HG03521 (cell line): ENCODE data around the gene YWHAE.
"Not testable (repeated sequence)": the region's sequence is repeated elsewhere in the genome, so short reads cannot be mapped to it uniquely, and the experiment has no call there.

Experiments used
- ATAC-seq: cut with Tn5 transposase; IDR thresholded peaks from one replicate; pipeline ENCODE4 v1.9.1; 2021; ENCODE audit warnings: mild to moderate bottlenecking, moderate library complexity; ENCODE audit not compliant: unreplicated experiment

The YWHAE gene

DNA sequence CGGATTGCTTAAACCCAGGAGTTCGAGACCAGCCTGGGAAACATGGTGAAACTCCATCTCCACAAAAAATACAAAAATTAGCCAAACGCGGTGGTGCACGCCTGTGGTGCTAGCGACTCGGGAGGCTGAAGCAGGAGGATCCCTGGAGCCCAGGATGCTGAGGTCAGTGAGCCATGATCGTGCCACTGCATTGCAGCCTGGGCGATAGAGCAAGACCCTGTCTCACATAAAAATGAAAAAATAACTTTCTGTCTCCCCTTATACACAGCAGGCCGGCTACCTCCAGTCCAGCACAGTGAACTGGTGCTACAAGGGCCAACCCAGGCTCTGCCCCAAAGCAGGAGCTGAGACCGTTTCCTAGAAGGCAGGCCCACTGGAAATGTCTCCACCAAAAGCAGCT lies 59.7 kb downstream of the YWHAE start:
- ATAC-seq: no peak

DNA sequence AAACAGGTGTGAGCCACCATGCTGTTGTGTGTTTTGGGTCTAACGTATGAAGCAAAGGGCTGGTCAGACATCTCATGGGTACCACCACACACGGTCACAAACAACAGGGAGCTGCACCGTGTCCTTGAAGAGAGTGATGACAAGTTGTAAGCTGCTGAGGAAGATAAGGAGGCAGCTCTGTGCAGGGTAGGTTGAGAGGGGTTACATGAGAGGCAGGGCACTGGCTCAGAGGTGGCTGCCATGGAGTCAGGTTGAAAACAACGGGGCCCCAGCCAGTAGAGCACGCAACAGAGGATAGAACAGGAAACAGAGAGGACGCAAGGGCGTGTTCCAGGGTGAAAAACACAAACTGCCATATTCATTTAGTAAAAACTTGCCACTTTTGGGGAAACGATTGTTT lies 68.3 kb downstream of the YWHAE start:
- ATAC-seq: no peak

DNA sequence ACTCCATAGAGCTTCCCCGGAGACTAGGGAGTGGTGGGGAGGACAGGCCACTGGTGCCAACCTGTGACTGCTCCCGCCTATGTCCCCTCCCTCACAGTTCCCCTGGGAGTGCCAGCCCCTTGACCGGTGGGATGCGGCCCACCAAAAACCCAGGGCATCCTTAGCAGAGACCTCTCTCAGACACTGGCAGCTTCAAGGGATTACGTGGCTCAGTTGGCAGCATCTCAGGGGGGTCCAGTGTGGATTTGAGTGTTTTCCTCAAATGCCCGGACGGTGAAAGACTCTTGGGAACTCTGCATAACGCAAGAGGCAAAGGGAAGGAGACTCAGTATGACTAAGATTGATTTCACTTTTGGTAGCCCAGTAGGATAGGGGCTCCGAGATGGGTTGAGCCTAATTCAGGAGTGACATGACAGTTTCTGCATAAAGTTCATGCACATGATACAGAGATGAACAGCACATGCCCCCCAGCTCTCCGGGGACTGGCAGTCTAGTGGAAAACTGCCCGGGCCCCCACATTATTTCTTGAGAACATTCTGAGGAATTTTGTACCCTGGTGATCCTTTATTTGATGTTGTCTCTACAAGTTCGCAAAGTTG lies 70.2 kb downstream of the YWHAE start:
- no peak for ATAC-seq

DNA sequence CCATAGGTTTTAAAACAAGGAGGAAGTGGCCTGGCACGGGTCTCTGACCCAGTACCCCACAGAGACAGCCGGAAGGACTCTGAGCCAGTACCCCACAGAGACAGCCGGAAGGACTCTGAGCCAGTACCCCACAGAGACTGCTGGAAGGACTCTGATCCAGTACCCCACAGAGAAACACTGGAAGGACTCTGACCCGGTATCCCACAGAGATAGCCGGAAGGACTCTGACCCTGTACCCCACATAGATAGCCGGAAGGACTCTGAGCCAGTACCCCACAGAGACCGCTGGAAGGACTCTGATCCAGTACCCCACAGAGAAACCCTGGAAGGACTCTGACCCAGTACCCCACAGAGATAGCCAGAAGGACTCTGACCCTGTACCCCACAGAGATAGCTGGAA lies 71.6 kb downstream of the YWHAE start:
- no peak for ATAC-seq

DNA sequence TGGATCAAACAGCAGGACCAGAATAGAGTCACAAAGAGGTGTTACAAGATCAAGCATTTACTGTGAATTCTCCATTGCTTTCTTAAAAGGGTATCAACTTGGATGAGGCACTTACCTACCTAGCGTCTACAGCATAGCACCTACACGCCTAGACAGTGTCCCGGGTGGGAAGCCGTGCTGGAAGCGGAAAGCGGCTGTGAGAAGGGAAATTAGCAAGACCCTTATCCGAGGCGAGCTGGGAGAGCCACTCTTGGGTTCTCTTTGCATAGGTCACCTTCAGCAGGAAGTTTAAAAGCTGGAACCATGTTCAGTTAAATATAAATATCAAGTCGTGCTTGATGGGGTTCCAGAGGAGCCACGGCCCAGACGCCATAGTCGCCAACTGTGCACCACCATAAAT lies 74.3 kb downstream of the YWHAE start:
- ATAC-seq: no peak

DNA sequence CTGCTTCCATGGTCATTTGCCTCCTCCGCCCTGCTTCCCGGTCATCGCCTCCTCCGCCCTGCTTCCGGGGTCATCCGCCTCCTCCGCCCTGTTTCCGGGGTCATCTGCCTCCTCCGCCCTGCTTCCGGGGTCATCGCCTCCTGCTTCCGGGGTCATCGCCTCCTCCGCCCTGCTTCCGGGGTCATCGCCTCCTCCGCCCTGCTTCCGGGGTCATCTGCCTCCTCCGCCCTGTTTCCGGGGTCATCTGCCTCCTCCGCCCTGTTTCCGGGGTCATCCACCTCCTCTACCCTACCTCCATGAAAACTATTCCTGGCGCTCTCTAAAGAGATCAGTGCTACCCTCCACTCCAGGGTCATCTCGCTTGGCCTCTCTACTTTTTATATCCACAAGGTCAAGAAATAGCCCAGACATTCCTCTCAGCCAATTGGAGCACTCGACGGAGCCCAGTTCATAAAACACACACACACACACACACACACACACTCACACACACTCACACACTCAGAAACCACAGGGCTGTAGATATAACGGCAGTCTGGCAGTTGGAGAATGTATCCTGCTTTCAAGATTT lies 75.7 kb downstream of the YWHAE start:
- no peak for ATAC-seq

DNA sequence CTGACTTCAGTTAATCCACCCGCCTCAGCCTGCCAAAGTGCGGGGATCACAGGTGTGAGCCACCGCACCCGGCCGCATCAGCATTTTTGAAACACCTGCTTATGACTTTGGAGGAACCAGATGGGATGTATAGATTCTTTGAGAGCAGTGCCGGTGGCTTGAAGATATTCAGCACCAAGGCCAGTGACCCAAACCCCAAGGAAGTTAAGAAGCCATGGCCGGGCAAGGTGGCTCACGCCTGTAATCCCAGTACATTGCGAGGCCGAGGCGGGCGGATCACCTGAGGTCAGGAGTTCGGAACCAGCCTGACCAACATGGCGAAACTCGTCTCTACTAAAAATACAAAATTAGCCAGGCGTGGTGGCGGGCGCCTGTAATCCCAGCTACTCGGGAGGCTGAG lies 76.7 kb downstream of the YWHAE start:
- no peak for ATAC-seq

DNA sequence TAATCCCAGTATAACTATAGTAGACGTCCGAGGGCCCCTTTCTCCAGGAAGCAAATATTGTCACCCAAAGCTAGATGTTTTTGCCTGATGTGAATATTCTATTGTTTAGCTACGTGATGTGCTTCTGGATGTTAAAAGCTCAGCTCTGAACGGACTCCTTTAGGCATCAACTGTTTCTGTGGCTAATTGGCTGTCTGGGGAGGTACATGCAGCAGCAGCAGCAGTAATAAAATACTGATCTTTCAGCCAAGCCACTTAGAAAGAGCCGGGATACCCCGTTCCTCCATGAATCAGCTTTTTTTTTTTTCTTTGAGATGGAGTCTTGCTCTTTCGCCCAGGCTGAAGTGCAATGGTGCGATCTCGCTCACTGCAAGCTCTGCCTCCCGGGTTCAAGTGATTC lies 77.5 kb downstream of the YWHAE start:
- ATAC-seq: no peak

DNA sequence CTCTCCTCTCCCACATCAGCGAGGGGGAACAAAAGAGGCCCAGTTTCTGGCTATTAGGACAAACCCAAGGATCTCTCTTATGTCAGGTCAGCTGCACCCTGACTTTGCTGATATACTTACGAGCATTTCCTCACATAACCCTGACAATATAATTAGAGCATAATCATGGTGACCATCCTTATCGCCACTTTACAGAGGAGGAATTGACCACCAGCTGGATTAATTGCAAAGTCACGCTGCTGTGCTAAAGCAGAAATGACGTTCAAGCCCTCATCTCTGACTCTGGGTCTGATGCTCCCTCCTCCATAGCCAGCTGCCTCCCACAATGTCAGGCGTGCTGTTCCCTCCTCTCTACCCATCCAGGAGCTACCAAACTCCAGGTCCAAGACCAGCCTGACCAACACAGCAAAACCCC lies 78.0 kb downstream of the YWHAE start:
- no peak for ATAC-seq

DNA sequence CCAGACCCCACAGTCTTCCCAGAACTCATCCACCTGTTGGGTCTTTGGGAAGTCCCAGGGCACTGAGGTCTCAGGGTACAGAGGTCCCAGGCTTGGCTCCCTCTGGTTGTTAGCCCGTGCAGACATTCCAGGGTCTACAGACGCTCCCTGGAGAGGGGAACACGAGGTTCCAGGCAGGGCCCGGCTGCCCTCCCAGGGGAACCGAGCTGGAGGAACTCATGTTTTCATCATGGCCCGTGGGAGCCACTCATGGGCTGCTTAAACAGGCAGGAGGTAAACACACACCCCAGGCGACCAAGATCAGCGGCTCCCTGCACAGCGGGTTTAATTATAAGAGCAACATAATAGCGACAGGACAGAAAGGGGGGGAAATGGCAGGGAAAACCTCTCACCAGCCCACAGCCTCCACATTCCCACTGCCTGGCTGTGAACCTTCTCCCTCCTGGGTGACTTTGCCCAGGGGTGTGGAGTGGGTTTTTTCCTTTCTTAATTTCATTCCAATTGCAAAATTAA lies 84.1 kb downstream of the YWHAE start:
- no peak for ATAC-seq

DNA sequence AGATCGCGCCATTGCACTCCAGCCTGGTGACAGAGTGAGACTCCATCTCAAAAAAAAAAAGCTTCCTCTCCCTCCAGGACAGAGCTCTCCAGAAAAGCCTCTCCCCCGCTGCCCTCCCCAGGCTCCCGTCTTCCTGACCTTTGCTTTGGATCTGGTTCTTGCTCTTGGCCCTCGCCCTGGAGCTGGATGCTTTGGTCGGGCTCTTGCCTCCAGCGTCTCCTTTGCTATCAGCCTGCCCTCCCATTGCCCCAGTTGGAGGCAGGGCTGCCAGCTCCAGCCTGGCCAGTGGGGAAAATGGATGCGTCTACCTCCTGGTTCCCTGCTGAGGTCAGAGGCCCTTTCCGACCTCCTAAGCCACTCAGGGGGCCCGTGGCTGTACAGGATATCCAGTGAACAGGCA lies 84.6 kb downstream of the YWHAE start:
- ATAC-seq: no peak

DNA sequence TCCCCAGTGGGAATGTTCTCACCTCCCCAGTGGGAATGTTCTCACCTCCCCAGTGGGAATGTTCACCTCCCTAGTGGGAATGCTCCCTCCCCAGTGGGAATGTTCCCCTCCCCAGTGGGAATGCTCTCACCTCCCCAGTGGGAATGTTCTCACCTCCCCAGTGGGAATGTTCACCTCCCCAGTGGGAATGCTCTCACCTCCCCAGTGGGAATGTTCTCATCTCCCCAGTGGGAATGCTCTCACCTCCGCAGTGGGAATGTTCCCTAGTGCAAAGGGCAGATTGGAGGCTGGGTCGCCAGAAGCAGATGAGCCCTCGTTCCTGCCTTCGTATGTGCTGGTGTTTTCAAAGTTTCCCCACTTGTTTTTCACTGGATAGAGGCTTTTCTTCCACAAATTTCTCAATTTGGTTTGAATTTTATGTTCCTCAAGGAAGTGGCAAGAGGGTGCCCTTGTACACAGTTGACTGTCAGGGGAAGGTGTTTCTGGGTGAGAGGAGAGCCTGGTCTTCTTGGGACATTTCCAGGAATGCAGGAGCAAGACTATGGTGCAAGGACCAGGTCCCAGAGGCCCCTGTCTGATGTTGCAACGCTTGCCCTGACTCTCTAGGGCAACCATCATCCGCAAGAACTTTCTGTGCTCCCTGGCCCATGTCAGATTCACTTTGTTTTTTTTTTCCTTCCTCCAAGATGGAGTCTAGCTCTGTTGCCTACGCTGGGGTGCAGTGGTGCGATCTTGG lies 86.6 kb downstream of the YWHAE start:
- ATAC-seq: no peak

DNA sequence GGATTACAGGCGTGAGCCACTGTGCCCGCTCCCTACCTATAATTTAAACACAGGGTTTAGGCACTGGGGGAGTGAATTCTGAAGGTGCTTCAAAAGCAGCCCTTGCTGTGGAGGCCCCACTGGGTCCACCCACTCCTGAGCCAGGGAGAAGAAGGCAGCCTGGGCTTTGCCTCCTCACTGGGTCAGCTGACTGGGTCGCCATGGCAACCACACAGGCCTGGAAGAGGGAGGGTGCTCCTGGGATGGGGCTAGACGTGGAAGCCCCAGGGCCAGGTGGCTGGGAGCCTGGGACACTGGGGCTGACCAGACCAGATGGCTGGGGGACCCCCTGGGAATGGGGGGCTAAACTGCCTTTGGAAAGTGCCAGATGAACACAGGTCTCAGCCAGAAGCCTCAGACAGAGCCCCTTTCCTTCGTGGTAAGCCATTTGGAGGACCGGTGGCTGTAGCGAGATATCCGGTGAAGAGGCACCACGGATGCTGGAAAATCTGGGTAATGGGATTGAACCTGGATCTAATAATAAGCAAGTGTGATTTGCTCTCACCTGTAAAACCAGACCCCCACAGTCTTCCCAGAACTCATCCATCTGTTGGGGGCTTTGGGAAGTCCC lies 87.7 kb downstream of the YWHAE start:
- no peak for ATAC-seq

DNA sequence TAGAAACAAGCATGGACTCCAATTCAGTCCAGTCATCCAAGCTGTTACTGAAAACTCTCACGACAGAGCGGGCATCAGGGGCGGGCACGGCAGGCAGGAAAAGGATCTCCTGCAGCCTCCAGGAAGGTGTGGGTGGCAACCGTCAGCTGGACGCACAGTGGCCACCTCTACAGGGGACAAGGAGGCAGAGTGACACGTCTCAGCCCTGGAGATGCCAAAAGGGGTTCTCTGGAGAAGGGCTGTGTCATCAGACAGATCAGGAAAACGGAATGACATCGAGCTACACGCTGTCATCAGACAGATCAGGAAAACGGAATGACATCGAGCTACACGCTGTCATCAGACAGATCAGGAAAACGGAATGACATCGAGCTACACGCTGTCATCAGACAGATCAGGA lies 92.2 kb downstream of the YWHAE start:
- not testable (repeated sequence) for ATAC-seq

DNA sequence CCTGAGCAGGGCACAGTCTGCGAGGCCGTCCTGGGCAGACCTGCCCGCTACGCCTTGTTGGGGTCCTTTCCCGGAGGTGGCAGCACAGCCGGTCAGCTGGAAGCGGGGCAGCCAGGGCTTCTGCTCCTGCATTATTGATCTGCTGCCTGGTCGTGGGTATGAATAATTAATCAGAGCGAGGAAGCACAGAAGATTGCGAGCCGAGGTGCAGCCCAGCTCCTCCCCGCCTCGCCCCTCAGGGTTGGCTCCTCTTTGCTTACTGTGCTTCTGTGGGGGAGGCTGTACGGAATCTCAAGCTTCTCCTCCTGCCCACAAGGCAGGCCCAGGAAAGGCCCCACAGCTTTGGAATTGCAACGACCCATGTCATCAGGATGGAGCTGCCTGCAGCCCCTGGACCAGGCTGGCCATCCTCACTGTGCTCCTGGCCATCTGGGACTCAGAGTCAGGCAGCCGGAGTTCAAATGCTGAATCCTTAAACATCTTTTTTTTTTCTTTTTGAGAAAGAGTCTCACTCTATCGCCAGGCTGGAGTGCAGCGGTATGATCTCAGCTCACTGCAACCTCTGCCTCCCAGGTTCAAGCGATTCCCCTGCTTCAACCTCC lies 95.0 kb downstream of the YWHAE start:
- ATAC-seq: no peak

DNA sequence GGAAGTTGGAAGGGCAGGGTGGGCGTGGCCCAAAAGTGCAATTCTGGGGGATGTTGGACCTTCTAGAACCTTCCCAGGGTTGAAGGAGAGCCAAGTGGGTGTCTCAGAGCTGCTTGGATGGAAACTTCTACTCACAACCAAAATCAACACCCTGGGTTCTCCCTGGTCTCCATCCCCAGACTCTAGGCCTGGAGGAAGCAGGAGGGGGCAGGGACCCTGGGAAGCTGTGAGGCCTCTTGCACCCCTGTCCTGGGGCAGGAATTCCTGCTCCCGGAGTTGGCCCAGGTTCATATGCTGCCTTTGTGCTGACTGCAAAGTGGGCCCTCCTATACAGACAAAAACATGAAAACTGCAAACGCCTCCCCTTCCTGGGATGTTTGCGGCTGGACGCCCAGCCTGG lies 95.5 kb downstream of the YWHAE start:
- ATAC-seq: no peak

DNA sequence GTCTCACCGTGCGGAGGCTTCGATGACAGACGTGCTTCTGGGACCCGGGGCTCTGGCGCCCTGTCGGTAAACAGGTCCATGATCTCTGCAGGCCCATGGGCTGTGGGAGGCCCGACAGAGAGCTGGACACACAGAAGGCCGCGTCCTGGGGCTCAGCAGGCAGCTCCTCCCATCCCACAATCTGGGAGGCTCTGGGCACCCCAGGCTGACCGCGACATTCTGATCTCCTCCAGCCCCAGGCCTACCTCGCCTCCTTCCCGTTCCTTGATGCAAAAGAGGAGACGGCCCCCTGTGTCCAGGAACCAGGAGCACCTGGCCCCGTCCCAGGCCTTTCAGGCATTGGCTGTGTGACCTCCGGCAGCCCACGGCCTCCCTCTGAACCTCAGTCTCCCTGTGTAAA lies 97.3 kb downstream of the YWHAE start:
- ATAC-seq: no peak

DNA sequence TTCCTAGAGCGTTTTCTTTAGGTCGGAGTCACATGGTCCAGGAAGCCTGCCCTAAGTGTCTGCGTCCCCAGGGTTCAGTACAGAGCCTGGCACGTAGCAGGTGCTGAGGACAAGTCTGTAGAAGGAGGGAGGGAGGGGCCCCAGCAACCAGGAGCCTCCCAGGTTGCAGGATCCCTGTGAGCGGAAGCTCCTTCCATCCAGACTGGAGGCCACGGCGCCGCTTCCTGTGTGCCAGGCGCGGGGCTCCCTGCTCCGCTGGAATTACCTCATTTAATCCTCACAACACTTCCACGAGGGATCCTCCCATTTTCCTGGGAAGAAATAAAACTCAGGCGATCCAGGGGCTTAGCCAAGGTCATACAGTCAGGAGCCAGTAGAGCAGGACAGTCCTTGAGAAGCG lies 98.5 kb downstream of the YWHAE start:
- no peak for ATAC-seq

DNA sequence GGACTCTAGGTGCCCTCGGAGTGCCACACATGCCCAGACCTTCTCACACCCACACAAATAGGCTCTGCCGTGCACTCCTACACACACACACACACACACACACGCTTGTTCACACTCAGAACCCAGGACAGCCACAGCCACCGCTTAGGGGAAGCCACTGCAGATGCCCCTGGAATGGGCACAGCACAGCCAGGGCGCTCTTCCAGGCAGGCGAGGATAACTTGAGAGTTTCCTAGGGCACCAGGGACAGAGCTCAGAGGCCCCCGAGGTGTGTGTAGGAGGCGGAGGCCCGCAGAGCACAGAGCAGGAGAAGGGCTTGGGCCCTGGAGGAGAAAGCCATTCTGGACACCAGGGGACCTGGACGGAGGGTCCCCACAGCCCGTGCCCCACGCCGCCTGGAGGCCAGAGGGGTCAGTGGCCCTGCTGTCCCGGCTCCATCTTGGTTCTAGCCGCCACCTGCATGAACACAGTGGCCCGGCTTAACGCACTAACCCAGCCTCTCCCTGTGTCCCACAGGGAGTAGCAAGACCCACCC lies 99.6 kb downstream of the YWHAE start:
- ATAC-seq: no peak

DNA sequence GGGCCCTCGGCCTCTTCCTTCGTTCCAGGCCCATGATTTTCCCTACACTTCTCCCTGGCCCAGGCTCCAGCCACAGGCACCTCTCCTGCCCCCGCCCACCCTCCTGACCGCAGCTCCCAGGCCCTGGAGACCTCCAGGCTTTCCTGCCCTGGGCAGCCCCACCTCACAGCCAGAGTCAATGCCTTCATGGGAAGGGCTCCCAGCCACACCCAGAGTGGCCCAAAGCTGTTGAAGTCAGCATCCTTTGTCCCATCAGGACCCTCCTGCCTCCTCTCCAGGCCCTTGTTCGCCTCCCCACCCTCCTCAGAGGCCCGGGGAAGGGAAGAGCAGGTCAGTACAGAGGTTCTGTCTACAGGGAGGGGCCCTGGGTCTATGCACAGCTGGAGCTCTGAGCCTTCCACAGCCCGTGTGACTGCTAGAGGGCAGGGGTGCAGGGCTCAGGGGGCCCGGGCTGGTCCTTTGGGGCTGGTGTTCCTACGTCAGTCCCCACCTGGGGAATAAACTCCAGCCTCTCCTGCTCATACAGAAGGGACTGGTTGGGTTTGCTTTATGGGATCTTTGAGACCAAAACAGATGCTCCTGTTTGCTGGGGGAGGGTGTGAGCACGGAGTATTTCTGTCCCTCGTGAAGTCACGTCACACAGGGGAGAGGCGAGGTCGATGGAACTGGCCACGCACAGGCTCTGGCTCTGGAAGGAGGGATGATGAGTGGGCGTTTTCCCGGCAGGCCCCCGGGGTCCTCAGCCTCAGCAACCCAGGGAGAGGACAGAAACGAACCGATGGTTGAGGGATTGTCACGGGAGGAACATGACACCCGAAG lies 100.3 kb downstream of the YWHAE start:
- ATAC-seq: no peak
